SK-N-SH (cell line): ENCODE data around the gene TFPI. TPM values are rescaled to one million over a fixed set of nuclear protein-coding genes. Genes with fewer than 3 reads are reported as not detected.

Source experiments
- CTCF ChIA-PET: fragments of 300-600, 350-600 bp; formaldehyde crosslinking; extraction: SDS; loops from one replicate; lab custom pipeline; 2021; lab: Yijun Ruan, JAX
- POLR2A ChIA-PET: fragments of 350-600 bp; sonication (Branson Sonifier 250); formaldehyde crosslinking; extraction: SDS; loops from one replicate; lab custom pipeline; 2020; ENCODE audit warnings: antibody characterized with exemption, inconsistent platforms; lab: Yijun Ruan, JAX
- DNase-seq: peaks from one replicate; pipeline ENCODE4 v3.0.0; 2012
- H2AFZ ChIP-seq: fragments of 200-600 bp; sonication (generic); 2 replicates; pipeline ENCODE4 v1.8.1; 2016; ENCODE audit warnings: antibody characterized with exemption, mild to moderate bottlenecking, low read depth
- H3F3A ChIP-seq: fragments of 200-600 bp; sonication (generic); replicated peaks from 2 replicates; pipeline ENCODE3; 2016; ENCODE audit warnings: antibody characterized with exemption, mild to moderate bottlenecking; ENCODE audit not compliant: insufficient read depth
- H3K27ac ChIP-seq, 2 experiments: fragments of 200-500 bp in 1 of 2; fragments of 200-600 bp in 1 of 2; sonication (Bioruptor generic) in 1 of 2; sonication (generic), shearing (Covaris generic) in 1 of 2; 2 replicates each; pipeline versions ENCODE4 v1.5.1 to v1.6.1; 2014 to 2016; ENCODE audit warnings: low read depth in 2 of 2, inconsistent platforms in 1 of 2, low read length in 1 of 2, mild to moderate bottlenecking in 1 of 2, mixed read lengths in 1 of 2
- H3K27me3 ChIP-seq: fragments of 200-600 bp; sonication (generic), shearing (Covaris generic); 2 replicates; pipeline ENCODE4 v1.6.1; 2016; ENCODE audit warnings: mixed run types; ENCODE audit not compliant: insufficient read depth
- H3K36me3 ChIP-seq, 2 experiments: fragments of 200-500 bp in 1 of 2; fragments of 200-600 bp in 1 of 2; sonication (Bioruptor generic) in 1 of 2; sonication (generic) in 1 of 2; replicated peaks in 1 of 2; 2 replicates each; pipeline versions ENCODE3 to v1.5.1; 2014 to 2016; ENCODE audit warnings: low read length in 1 of 2, mild to moderate bottlenecking in 1 of 2; ENCODE audit not compliant: insufficient read depth in 2 of 2, control insufficient read depth in 1 of 2
- H3K4me1 ChIP-seq, 2 experiments: fragments of 200-500 bp in 1 of 2; fragments of 200-600 bp in 1 of 2; sonication (Bioruptor generic) in 1 of 2; sonication (generic), shearing (Covaris generic) in 1 of 2; 2 replicates each; pipeline versions ENCODE4 v1.5.1 to v1.6.1; 2014 to 2016; ENCODE audit warnings: low read depth in 1 of 2, low read length in 1 of 2, mixed run types in 1 of 2; ENCODE audit not compliant: insufficient read depth in 2 of 2, control insufficient read depth in 1 of 2
- H3K4me2 ChIP-seq: fragments of 200-600 bp; sonication (generic), shearing (Covaris generic); 2 replicates; pipeline ENCODE4 v1.6.1; 2017; ENCODE audit warnings: mixed run types
- H3K4me3 ChIP-seq, 2 experiments: fragments of 200-500 bp in 1 of 2; fragments of 200-600 bp in 1 of 2; sonication (Bioruptor generic) in 1 of 2; sonication (generic), shearing (Covaris generic) in 1 of 2; 2 replicates each; pipeline versions ENCODE4 v1.5.1 to v1.8.1; 2014 to 2016; ENCODE audit warnings: low read depth in 2 of 2, inconsistent platforms in 1 of 2, low read length in 1 of 2, mild to moderate bottlenecking in 1 of 2, mixed read lengths in 1 of 2, moderate library complexity in 1 of 2
- H3K79me2 ChIP-seq: fragments of 200-600 bp; sonication (generic); 2 replicates; pipeline ENCODE4 v1.8.1; 2017; ENCODE audit warnings: mild to moderate bottlenecking; ENCODE audit not compliant: insufficient read depth
- H3K9ac ChIP-seq: fragments of 200-600 bp; sonication (generic); 2 replicates; pipeline ENCODE4 v1.6.1; 2017; ENCODE audit warnings: mixed run types
- H3K9me2 ChIP-seq: fragments of 200-600 bp; sonication (generic); 2 replicates; pipeline ENCODE4 v1.6.1; 2017; ENCODE audit warnings: mixed run types
- H3K9me3 ChIP-seq: fragments of 200-600 bp; sonication (generic); 2 replicates; pipeline ENCODE4 v1.6.1; 2017; ENCODE audit warnings: mixed run types, mild to moderate bottlenecking, moderate library complexity
- H4K20me1 ChIP-seq: fragments of 200-600 bp; sonication (generic); 2 replicates; pipeline ENCODE4 v1.6.1; 2017; ENCODE audit warnings: mild to moderate bottlenecking, mixed run types; ENCODE audit not compliant: insufficient read depth
- CTCF ChIP-seq: fragments of 200-600 bp; sonication (generic); IDR thresholded peaks from 2 replicates; pipeline ENCODE4 v1.6.1; 2017; ENCODE audit warnings: antibody characterized with exemption, mild to moderate bottlenecking, moderate library complexity
- EZH2phosphoT487 ChIP-seq: fragments of 200-600 bp; sonication (generic); IDR thresholded peaks from 2 replicates; pipeline ENCODE4 v1.6.1; 2017; ENCODE audit warnings: low read depth, mixed run types, mild to moderate bottlenecking, antibody characterized with exemption, moderate library complexity, borderline replicate concordance
- FOXM1 ChIP-seq: IDR thresholded peaks from 2 replicates; pipeline ENCODE4 v1.4.0; 2012; ENCODE audit warnings: low read depth, mild to moderate bottlenecking
- GATA2 ChIP-seq: sonication (generic); formaldehyde crosslinking; IDR thresholded peaks from 2 replicates; pipeline ENCODE4 v1.5.0; 2020; ENCODE audit warnings: mild to moderate bottlenecking, missing genetic modification reagents
- NFIC ChIP-seq: IDR thresholded peaks from 2 replicates; pipeline ENCODE4 v1.4.0; 2012; ENCODE audit warnings: borderline replicate concordance
- RAD21 ChIP-seq: IDR thresholded peaks from 2 replicates; pipeline ENCODE4 v1.6.1; 2012; ENCODE audit warnings: mild to moderate bottlenecking, low read length
- RCOR1 ChIP-seq: fragments of 150-350 bp; IDR thresholded peaks from 2 replicates; pipeline ENCODE4 v1.6.1; 2017; ENCODE audit warnings: antibody characterized with exemption, low read length
- TAF1 ChIP-seq: IDR thresholded peaks from 2 replicates; pipeline ENCODE4 v1.6.1; 2012; ENCODE audit warnings: low read depth, mild to moderate bottlenecking, low read length, moderate library complexity, borderline replicate concordance
- TEAD4 ChIP-seq: IDR thresholded peaks from 2 replicates; pipeline ENCODE4 v1.4.0; 2012; ENCODE audit warnings: mild to moderate bottlenecking, borderline replicate concordance; ENCODE audit not compliant: insufficient read depth
- WGBS: methylation state at CpG from one replicate; pipeline ENCODE4 v1.1.6; 2017; ENCODE audit warnings: low lambda C conversion rate; 5-methylcytosine and 5-hydroxymethylcytosine counted together
- polyA plus RNA-seq, 3 experiments: library from polyadenylated mRNA; depleted of rRNA; stranded (reverse); fragments of >200 nt; gene quantifications; 2 replicates each; pipeline ENCODE4 v1.2.3, GENCODE V29; 2012
- TF ChIP-seq, protein P1 (sequence below): fragments of 150-350 bp; IDR thresholded peaks from 2 replicates; pipeline ENCODE4 v1.6.1; 2017; ENCODE audit warnings: antibody characterized with exemption, low read length, low read depth, borderline replicate concordance

TFPI gene
- polyA plus RNA-seq, 1 of the 3 experiments (the other 2 are of a cell fraction): 2.1 TPM

GRCh38 chr2:187499941-187500532, 54.2 kb downstream of the TFPI start (continued):
- TF ChIP-seq NFIC (no peak), CTCF (peak; percentile 88), RAD21 (peak; percentile 98), GATA2 (CRISPR knock-in tag) (peak; percentile 50), RCOR1 (peak; percentile 40; the same call in 1 of the 2 replicates), FOXM1 (no peak), EZH2phosphoT487 (no peak)
- TF ChIP-seq, protein P1, sequence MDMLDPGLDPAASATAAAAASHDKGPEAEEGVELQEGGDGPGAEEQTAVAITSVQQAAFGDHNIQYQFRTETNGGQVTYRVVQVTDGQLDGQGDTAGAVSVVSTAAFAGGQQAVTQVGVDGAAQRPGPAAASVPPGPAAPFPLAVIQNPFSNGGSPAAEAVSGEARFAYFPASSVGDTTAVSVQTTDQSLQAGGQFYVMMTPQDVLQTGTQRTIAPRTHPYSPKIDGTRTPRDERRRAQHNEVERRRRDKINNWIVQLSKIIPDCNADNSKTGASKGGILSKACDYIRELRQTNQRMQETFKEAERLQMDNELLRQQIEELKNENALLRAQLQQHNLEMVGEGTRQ: no peak

GRCh38 chr2:187497858-187498463, 56.3 kb downstream of the TFPI start:
- Histone ChIP-seq H3K4me1 (peaks cover 3 to 12% of the 10 kb centered on the region in 2 experiments; a peak in 3 of 4 replicates), H2AFZ (no peak overlapping the region), H3K9ac (no peak overlapping the region), H3K9me3 (no peaks in the 10 kb centered on the region), H3K27ac (no peak overlapping the region), H4K20me1 (no peaks in the 10 kb centered on the region), H3K4me3 (no peak overlapping the region; a peak in 1 of 4 replicates), H3K79me2 (no peaks in the 10 kb centered on the region), H3K9me2 (no peaks in the 10 kb centered on the region; the same call in 1 of the 2 replicates), H3K4me2 (no peak overlapping the region), H3F3A (peaks cover 10% of the 10 kb centered on the region), H3K36me3 (no peaks in the 10 kb centered on the region), H3K27me3 (no peaks in the 10 kb centered on the region)
- WGBS: 40% methylated on average over 1 of the region's 1 CpG
- ChIA-PET CTCF (interaction anchor here (0.6 to 8.6 kb wide), 7 partner anchors 70 to 1030 kb away, joined by 3 to 335 read pairs (median 5); partner anchors contain the start of gene GULP1), POLR2A (no interaction called here)
- DNase-seq: no peak
- TF ChIP-seq TEAD4 (no peak), TAF1 (no peak), RAD21 (peak; percentile 35; the same call in 1 of the 2 replicates), CTCF (peak; percentile 84)
